Activated naive CD4-positive, alpha-beta T cell treated with Interleukin-2 at 50 U/mL for 16 hours (primary cell): ENCODE results near the gene SLC52A1.
"Not testable (repeated sequence)": the region's sequence is repeated elsewhere in the genome, so short reads cannot be mapped to it uniquely, and the experiment has no call there.

Experiments used
- DNase-seq: peaks from one replicate; pipeline ENCODE4 v3.0.0-alpha.2; 2020

SLC52A1 gene

GRCh38 chr17:5030168-5030567, 5.1 kb downstream of the SLC52A1 start:
- not testable (repeated sequence) for DNase-seq

- DNase-seq: no peak
Observed at GRCh38 chr17:5027916-5028315, 7.3 kb downstream of the SLC52A1 start.

GRCh38 chr17:5027299-5027698, 7.9 kb downstream of the SLC52A1 start:
- no peak for DNase-seq

GRCh38 chr17:5024604-5025003, 10.6 kb downstream of the SLC52A1 start:
- DNase-seq: no peak

- no peak for DNase-seq
Observed at GRCh38 chr17:5023588-5024147, 11.6 kb downstream of the SLC52A1 start.

- no peak for DNase-seq
Observed at GRCh38 chr17:5022171-5022711, 13.0 kb downstream of the SLC52A1 start.

- DNase-seq: no peak
Observed at GRCh38 chr17:5020502-5021023, 14.7 kb downstream of the SLC52A1 start.

GRCh38 chr17:5019475-5019956, 15.7 kb downstream of the SLC52A1 start:
- DNase-seq: peak; percentile 25

- no peak for DNase-seq
Observed at GRCh38 chr17:5014357-5014756, 20.9 kb downstream of the SLC52A1 start.

GRCh38 chr17:5011928-5012327, 23.3 kb downstream of the SLC52A1 start:
- DNase-seq: no peak

- DNase-seq: no peak
Observed at GRCh38 chr17:5003214-5003867, 31.9 kb downstream of the SLC52A1 start.

GRCh38 chr17:5002121-5002788, 33.0 kb downstream of the SLC52A1 start:
- no peak for DNase-seq

GRCh38 chr17:5000237-5000639, 35.0 kb downstream of the SLC52A1 start:
- DNase-seq: no peak

GRCh38 chr17:4999430-5000093, 35.7 kb downstream of the SLC52A1 start:
- DNase-seq: no peak

- DNase-seq: no peak
Observed at GRCh38 chr17:4998732-4999429, 36.3 kb downstream of the SLC52A1 start.

- no peak for DNase-seq
Observed at GRCh38 chr17:4998027-4998731, 37.0 kb downstream of the SLC52A1 start.

- DNase-seq: peak; percentile 89
Observed at GRCh38 chr17:4997302-4998026, 37.8 kb downstream of the SLC52A1 start, which contains the start of the genes INCA1 and KIF1C. TSS of gene INCA1 (minus strand) at chr17:4997522. CDS start at chr17:4994437, 3,085 bp downstream. TSS of gene KIF1C (plus strand) at chr17:4997950. CDS start at chr17:5000247, 2,297 bp downstream.

GRCh38 chr17:4994081-4994595, 41.1 kb downstream of the SLC52A1 start:
- no peak for DNase-seq

- DNase-seq: no peak
Observed at GRCh38 chr17:4987767-4988567, 47.3 kb downstream of the SLC52A1 start.
